Ascending aorta (tissue), 2 donors: Measurements from ENCODE around the gene KRTAP5-10. TPM values are rescaled to one million over a fixed set of nuclear protein-coding genes. Genes with fewer than 3 reads are reported as not detected.
A peak's percentile ranks its signal among the peaks of the same experiment; 100 is the strongest.
"Not testable (repeated sequence)": the region's sequence is repeated elsewhere in the genome, so short reads cannot be mapped to it uniquely, and the experiment has no call there.

ENCODE experiments used
- DNase-seq, 2 donors: peaks; one replicate each; pipeline ENCODE4 v3.0.0-alpha.2; 2019; ENCODE audit warnings: low spot score in 2 of 2
- H3K27ac ChIP-seq, 2 donors: fragments of 200-600 bp; sonication (generic); one replicate each; pipeline ENCODE4 v1.5.1; 2016 to 2017; ENCODE audit warnings: mild to moderate bottlenecking in 1 of 2
- H3K27me3 ChIP-seq: fragments of 200-600 bp; sonication (generic); one replicate; pipeline ENCODE4 v1.5.1; 2017
- H3K36me3 ChIP-seq, 2 donors: fragments of 200-600 bp; sonication (generic); one replicate each; pipeline ENCODE4 v1.5.1; 2016
- H3K4me1 ChIP-seq, 2 donors: fragments of 200-600 bp; sonication (generic); one replicate each; pipeline ENCODE4 v1.5.1; 2016 to 2017; ENCODE audit warnings: mild to moderate bottlenecking in 1 of 2
- H3K4me3 ChIP-seq, 2 donors: fragments of 200-600 bp; sonication (generic); one replicate each; pipeline ENCODE4 v1.5.1; 2016 to 2017; ENCODE audit warnings: mild to moderate bottlenecking in 1 of 2
- H3K9me3 ChIP-seq, 2 donors: fragments of 200-600 bp; sonication (generic); one replicate each; pipeline ENCODE4 v1.5.1; 2016
- CTCF ChIP-seq, 3 experiments: fragments of 200-600 bp in 2 of 3; fragments of 450-650 bp in 1 of 3; sonication (generic) in 2 of 3; IDR thresholded peaks; one replicate each; pipeline ENCODE4 v1.5.1; 2016 to 2019; ENCODE audit warnings: antibody characterized with exemption in 3 of 3, mild to moderate bottlenecking in 1 of 3, moderate library complexity in 1 of 3
- intact Hi-C: fragments of 100-400 bp; cut with DNase I; formaldehyde crosslinking; loops from one replicate; pipeline ENCODE4 v1.15.1; 2023
- total RNA-seq: library from RNA; depleted of rRNA; stranded (reverse); fragments of >200 nt; gene quantifications from one replicate; pipeline ENCODE4 v1.1.0, GENCODE V29; 2016

Gene KRTAP5-10
- total RNA-seq, 1 donor from 2014 or later = not detected

- TF ChIP-seq CTCF (IDR thresholded peaks at IDR 0.05) = no peak
- H3K4me3 ChIP-seq = no peak overlapping the region
- no peak for DNase-seq
Observed at GRCh38 chr11:71568704-71569349, 3.5 kb downstream of the KRTAP5-10 start.

GRCh38 chr11:71571101-71571850, 5.9 kb downstream of the KRTAP5-10 start:
- H3K36me3 ChIP-seq, H3K27me3 ChIP-seq, H3K4me3 ChIP-seq, H3K9me3 ChIP-seq, H3K27ac ChIP-seq, intact Hi-C loops, H3K4me1 ChIP-seq: not testable (repeated sequence)
- DNase-seq = peak in 1 of 2 donors; percentile 43

More at GRCh38 chr11:71568704-71569349, 3.5 kb downstream of the KRTAP5-10 start:
- no peaks in the 10 kb centered on the region for H3K27me3 ChIP-seq
- intact Hi-C loops = no loop called here
- H3K36me3 ChIP-seq = no peaks in the 10 kb centered on the region
- H3K27ac ChIP-seq = no peak overlapping the region
- H3K4me1 ChIP-seq = no peaks in the 10 kb centered on the region
- no peaks in the 10 kb centered on the region for H3K9me3 ChIP-seq

- no peak for DNase-seq
- intact Hi-C loops = no loop called here
- Histone ChIP-seq H3K4me1 (no peaks in the 10 kb centered on the region), H3K4me3 (no peak overlapping the region), H3K27ac (no peak overlapping the region), H3K36me3 (no peaks in the 10 kb centered on the region), H3K27me3 (no peaks in the 10 kb centered on the region), H3K9me3 (no peaks in the 10 kb centered on the region)
- no peak for TF ChIP-seq CTCF (IDR thresholded peaks at IDR 0.05)
Observed at GRCh38 chr11:71572811-71573210, 7.4 kb downstream of the KRTAP5-10 start.

GRCh38 chr11:71574418-71574817, 9.1 kb downstream of the KRTAP5-10 start:
- intact Hi-C loops = no loop called here
- Histone ChIP-seq H3K4me1 (no peaks in the 10 kb centered on the region), H3K9me3 (no peaks in the 10 kb centered on the region), H3K27ac (no peak overlapping the region), H3K4me3 (no peak overlapping the region), H3K36me3 (no peaks in the 10 kb centered on the region), H3K27me3 (no peaks in the 10 kb centered on the region)
- TF ChIP-seq CTCF (IDR thresholded peaks at IDR 0.05) = no peak
- no peak for DNase-seq

- Histone ChIP-seq H3K36me3 (no peaks in the 10 kb centered on the region), H3K4me3 (no peak overlapping the region), H3K4me1 (no peaks in the 10 kb centered on the region), H3K9me3 (no peaks in the 10 kb centered on the region), H3K27me3 (no peaks in the 10 kb centered on the region), H3K27ac (no peak overlapping the region)
- no peak for DNase-seq
- no peak for TF ChIP-seq CTCF (IDR thresholded peaks at IDR 0.05)
- intact Hi-C loops = no loop called here
Observed at GRCh38 chr11:71575723-71576424, 10.5 kb downstream of the KRTAP5-10 start.

GRCh38 chr11:71576688-71577465, 11.5 kb downstream of the KRTAP5-10 start:
- H3K36me3 ChIP-seq, H3K4me3 ChIP-seq, H3K27ac ChIP-seq, H3K27me3 ChIP-seq, H3K9me3 ChIP-seq, DNase-seq, H3K4me1 ChIP-seq, intact Hi-C loops: not testable (repeated sequence)
